ENCODE data around the gene KDM5A. TPM values are rescaled to one million over a fixed set of nuclear protein-coding genes. Genes with fewer than 3 reads are reported as not detected.

The KDM5A gene
- total RNA-seq, 2 donors from 2014 or later: 52.8 to 57.7 TPM

DNA sequence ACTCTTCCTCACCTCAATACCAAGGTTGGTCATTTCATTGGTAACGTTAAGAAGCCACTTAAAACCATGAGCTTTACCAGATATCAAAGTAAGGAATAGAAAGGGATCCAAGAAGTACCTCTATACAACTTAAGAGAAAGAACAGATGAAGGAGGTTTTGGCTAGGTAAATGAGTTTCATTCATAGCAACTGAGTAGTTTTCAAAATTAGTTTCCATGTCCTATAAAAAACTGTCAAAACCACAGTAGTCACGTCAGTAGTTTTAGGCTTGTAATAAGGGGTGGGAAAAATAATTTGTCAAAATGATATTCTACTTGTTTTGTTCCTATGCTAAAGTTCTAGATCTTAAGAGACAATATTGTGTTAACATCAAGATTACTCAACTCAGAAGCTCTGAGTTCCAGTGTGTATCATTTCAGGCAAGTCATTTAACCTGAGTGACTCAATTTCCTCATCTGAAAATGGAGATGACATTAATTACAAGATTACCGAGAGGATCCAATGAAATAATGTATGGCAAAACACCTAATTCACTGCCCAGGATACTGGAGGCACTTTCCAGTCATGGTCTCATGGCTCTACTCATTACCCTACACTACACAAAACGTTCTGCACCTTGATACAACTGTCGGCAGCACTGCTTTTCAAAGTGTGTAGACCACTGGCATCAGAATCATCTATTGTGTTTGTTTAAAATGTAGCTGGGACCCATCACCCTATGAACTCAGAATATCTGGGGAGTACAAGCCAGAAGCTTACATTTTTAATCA, 102.4 kb downstream of the KDM5A start:
- DNase-seq (ENCODE audit: low spot score) (no peak), ATAC-seq (ENCODE audit: insufficient number of reproducible peaks, low FRiP score, low read depth) (no peak)
- Histone ChIP-seq H3K27ac (no peak overlapping the region), H3K4me3 (no peak overlapping the region), H3K9me3 (no peaks in the 10 kb centered on the region), H3K27me3 (replicated peaks; ENCODE audit: insufficient read depth) (no peaks in the 10 kb centered on the region), H3K36me3 (peaks cover 17% of the 10 kb centered on the region), H3K4me1 (ENCODE audit: control insufficient read depth in 1 of 2, low read depth in 2 of 2) (peaks cover 0 to 3% of the 10 kb centered on the region in 2 donors)
- TF ChIP-seq, protein P1, sequence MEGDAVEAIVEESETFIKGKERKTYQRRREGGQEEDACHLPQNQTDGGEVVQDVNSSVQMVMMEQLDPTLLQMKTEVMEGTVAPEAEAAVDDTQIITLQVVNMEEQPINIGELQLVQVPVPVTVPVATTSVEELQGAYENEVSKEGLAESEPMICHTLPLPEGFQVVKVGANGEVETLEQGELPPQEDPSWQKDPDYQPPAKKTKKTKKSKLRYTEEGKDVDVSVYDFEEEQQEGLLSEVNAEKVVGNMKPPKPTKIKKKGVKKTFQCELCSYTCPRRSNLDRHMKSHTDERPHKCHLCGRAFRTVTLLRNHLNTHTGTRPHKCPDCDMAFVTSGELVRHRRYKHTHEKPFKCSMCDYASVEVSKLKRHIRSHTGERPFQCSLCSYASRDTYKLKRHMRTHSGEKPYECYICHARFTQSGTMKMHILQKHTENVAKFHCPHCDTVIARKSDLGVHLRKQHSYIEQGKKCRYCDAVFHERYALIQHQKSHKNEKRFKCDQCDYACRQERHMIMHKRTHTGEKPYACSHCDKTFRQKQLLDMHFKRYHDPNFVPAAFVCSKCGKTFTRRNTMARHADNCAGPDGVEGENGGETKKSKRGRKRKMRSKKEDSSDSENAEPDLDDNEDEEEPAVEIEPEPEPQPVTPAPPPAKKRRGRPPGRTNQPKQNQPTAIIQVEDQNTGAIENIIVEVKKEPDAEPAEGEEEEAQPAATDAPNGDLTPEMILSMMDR (IDR thresholded peaks at IDR 0.05): no peak

DNA sequence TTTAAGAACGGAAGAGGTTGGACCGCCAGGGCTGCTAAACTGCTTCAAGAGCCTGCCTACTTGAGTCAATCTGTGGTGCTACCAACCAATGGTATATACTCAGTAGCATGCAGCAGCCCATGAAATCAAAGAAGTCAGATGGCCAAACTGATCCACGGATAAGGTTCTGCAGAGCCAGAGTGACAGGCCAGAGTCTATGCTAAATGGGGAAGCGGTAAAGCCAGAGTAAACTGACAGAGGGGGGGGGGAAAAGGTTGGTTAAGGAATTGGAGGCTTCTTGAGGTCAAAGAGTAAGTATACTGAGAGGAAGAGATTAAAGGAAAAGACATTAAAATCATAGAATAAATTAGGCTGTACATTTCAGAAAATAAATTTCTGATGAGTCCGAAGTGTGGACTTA, 111.1 kb downstream of the KDM5A start:
- TF ChIP-seq, protein P1 (IDR thresholded peaks at IDR 0.05): no peak
- Histone ChIP-seq H3K4me3 (no peak overlapping the region), H3K27ac (no peak overlapping the region), H3K9me3 (no peaks in the 10 kb centered on the region), H3K27me3 (replicated peaks; ENCODE audit: insufficient read depth) (no peaks in the 10 kb centered on the region), H3K4me1 (ENCODE audit: control insufficient read depth in 1 of 2, low read depth in 2 of 2) (no peaks in the 10 kb centered on the region), H3K36me3 (peaks cover 5% of the 10 kb centered on the region)
- DNase-seq (ENCODE audit: low spot score): no peak
- ATAC-seq (ENCODE audit: insufficient number of reproducible peaks, low FRiP score, low read depth): no peak

DNA sequence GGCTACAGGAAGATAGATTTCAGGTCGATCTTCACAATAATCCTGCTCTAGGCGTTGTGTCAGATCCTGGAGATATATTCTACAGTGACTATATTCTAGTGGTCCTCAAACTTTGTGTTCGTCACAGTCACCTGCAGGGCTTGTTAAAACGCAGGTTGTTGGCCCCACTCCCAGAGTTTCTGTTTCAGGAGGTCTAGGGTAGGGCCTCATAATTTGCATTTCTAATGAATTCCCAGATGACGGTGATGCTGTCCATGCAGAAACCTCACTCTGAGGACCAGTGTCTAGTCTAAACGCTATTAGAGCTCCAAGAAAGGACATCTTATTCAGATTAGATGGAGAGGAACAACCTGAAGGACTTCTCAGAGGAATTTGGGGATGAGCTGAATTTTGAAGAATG, 113.3 kb downstream of the KDM5A start:
- DNase-seq (ENCODE audit: low spot score): no peak
- no peak overlapping the region for H3K27ac ChIP-seq

DNA sequence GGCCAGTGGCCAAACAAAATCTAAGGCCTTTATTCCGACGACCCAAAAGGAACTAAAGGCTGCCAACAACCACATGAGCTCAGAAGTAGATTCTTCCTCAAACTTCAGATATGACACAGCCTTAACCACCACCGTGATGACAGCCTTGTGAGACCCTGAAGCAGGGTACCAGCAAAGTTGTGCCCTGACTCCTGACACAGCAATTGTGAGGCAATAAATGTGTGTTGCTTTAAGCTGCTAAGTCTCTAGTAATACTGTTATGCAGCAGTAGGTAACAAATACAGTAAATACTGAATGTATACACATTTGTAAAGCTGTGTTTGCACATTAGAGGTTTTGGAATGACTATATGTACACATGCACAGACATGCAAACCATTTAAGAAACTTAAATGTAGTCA, 115.7 kb downstream of the KDM5A start:
- DNase-seq (ENCODE audit: low spot score) (no peak), ATAC-seq (ENCODE audit: insufficient number of reproducible peaks, low FRiP score, low read depth) (no peak)
- Histone ChIP-seq H3K27me3 (replicated peaks; ENCODE audit: insufficient read depth) (no peaks in the 10 kb centered on the region), H3K27ac (no peak overlapping the region), H3K9me3 (no peaks in the 10 kb centered on the region), H3K4me1 (ENCODE audit: control insufficient read depth in 1 of 2, low read depth in 2 of 2) (no peaks in the 10 kb centered on the region), H3K36me3 (no peaks in the 10 kb centered on the region), H3K4me3 (no peak overlapping the region)
- TF ChIP-seq, protein P1 (IDR thresholded peaks at IDR 0.05): no peak

More for the DNA sequence above, 113.3 kb downstream of the KDM5A start:
- no peaks in the 10 kb centered on the region for H3K36me3 ChIP-seq
- no peaks in the 10 kb centered on the region for H3K27me3 ChIP-seq (replicated peaks; ENCODE audit: insufficient read depth)
- no peak overlapping the region for H3K4me3 ChIP-seq
- H3K9me3 ChIP-seq: no peaks in the 10 kb centered on the region
- TF ChIP-seq, protein P1 (IDR thresholded peaks at IDR 0.05): no peak
- no peak for ATAC-seq (ENCODE audit: insufficient number of reproducible peaks, low FRiP score, low read depth)
- H3K4me1 ChIP-seq (ENCODE audit: control insufficient read depth in 1 of 2, low read depth in 2 of 2): no peaks in the 10 kb centered on the region

DNA sequence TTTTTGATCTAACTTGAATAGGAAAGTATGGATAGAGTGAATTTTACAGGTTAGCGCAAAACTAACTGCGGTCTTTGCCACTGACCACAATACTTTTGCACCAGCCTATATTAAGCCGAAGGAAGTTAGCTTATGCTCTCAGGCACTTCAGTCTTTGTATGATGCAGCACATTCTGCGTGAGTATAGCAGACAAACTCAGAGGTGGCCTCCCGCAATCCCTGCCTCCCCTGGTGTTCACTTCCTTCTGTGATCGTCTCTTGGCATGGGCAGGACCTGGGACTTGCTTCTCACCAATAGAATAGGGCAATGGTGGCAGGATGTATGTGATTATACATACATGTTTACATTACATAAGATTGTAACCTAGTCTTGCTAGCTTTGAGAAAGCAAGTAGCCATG, 116.2 kb downstream of the KDM5A start:
- Histone ChIP-seq H3K27me3 (replicated peaks; ENCODE audit: insufficient read depth) (no peaks in the 10 kb centered on the region), H3K36me3 (no peaks in the 10 kb centered on the region), H3K4me1 (ENCODE audit: control insufficient read depth in 1 of 2, low read depth in 2 of 2) (no peaks in the 10 kb centered on the region), H3K9me3 (no peaks in the 10 kb centered on the region), H3K27ac (no peak overlapping the region), H3K4me3 (no peak overlapping the region)
- TF ChIP-seq, protein P1 (IDR thresholded peaks at IDR 0.05): no peak
- DNase-seq (ENCODE audit: low spot score) (no peak), ATAC-seq (ENCODE audit: insufficient number of reproducible peaks, low FRiP score, low read depth) (no peak)
